IMR-90 (cell line): ENCODE measurements around the gene SERPINE2. TPM values are rescaled to one million over a fixed set of nuclear protein-coding genes. Genes with fewer than 3 reads are reported as not detected.

Source experiments
- ATAC-seq: fragments of 200-7000 bp; cut with Tn5 transposase; 2 replicates; pipeline ENCODE4 v1.9.1; 2020; ENCODE audit warnings: low read depth, mild to moderate bottlenecking, moderate library complexity
- BruUV-seq: library from RNA; stranded (reverse); fragments of 400-500 nt; replicated peaks from 2 replicates; lab custom pipeline; 2021; lab: Mats Ljungman, UMichigan
- CTCF ChIA-PET: fragments of 300-600 bp; formaldehyde crosslinking; extraction: SDS; loops from one replicate; lab custom pipeline; 2021; ENCODE audit warnings: antibody characterized with exemption; lab: Yijun Ruan, JAX
- POLR2A ChIA-PET: fragments of 300-600 bp; sonication (Branson Sonifier 250); formaldehyde crosslinking; loops from one replicate; lab custom pipeline; 2022; ENCODE audit warnings: antibody characterized with exemption; ENCODE audit not compliant: unreplicated experiment; lab: Charles Lee
- DNase-seq: peaks from one replicate; pipeline ENCODE4 v3.0.0; 2013
- H2AFZ ChIP-seq: replicated peaks from 2 replicates; pipeline ENCODE3; 2013; ENCODE audit warnings: low read length, mild to moderate bottlenecking; ENCODE audit not compliant: poor library complexity
- H2AK5ac ChIP-seq: 2 replicates; pipeline ENCODE4 v1.6.1; 2013; ENCODE audit warnings: low read depth, low read length, inconsistent platforms
- H2AK9ac ChIP-seq: replicated peaks from 2 replicates; pipeline ENCODE3; 2013; ENCODE audit warnings: mild to moderate bottlenecking, low read depth, low read length, moderate library complexity; ENCODE audit not compliant: poor library complexity
- H2BK120ac ChIP-seq: 2 replicates; pipeline ENCODE4 v1.6.1; 2013; ENCODE audit warnings: low read depth, low read length, inconsistent platforms
- H2BK15ac ChIP-seq: 3 replicates; pipeline ENCODE4 v1.6.1; 2013; ENCODE audit warnings: low read depth, low read length, inconsistent platforms
- H2BK20ac ChIP-seq: 2 replicates; pipeline ENCODE4 v1.6.1; 2013; ENCODE audit warnings: low read depth, mild to moderate bottlenecking, inconsistent platforms, low read length, moderate library complexity
- H2BK5ac ChIP-seq: 2 replicates; pipeline ENCODE4 v1.6.1; 2013; ENCODE audit warnings: mild to moderate bottlenecking, low read depth, low read length, inconsistent platforms; ENCODE audit not compliant: poor library complexity, severe bottlenecking
- H3K14ac ChIP-seq: replicated peaks from 2 replicates; pipeline ENCODE4 v1.6.1; 2013; ENCODE audit warnings: low read depth, low read length, inconsistent platforms
- H3K18ac ChIP-seq: 2 replicates; pipeline ENCODE4 v1.6.1; 2013; ENCODE audit warnings: low read depth, low read length, control low read depth
- H3K23ac ChIP-seq: 2 replicates; pipeline ENCODE4 v1.6.1; 2013; ENCODE audit warnings: low read depth, low read length, inconsistent platforms
- H3K27ac ChIP-seq: 2 replicates; pipeline ENCODE4 v1.5.1; 2013; ENCODE audit warnings: mild to moderate bottlenecking, control low read depth, low read length; ENCODE audit not compliant: insufficient read depth
- H3K27me3 ChIP-seq: 2 replicates; pipeline ENCODE4 v1.6.1; 2013; ENCODE audit warnings: low read length; ENCODE audit not compliant: control insufficient read depth, insufficient read depth
- H3K36me3 ChIP-seq: 2 replicates; pipeline ENCODE4 v1.6.1; 2013; ENCODE audit warnings: low read length, mixed read lengths; ENCODE audit not compliant: control insufficient read depth, insufficient read depth
- H3K4ac ChIP-seq: 2 replicates; pipeline ENCODE4 v1.6.1; 2013; ENCODE audit warnings: low read depth, low read length, inconsistent platforms
- H3K4me1 ChIP-seq: 2 replicates; pipeline ENCODE4 v1.6.1; 2013; ENCODE audit warnings: low read length, mixed read lengths; ENCODE audit not compliant: control insufficient read depth, insufficient read depth
- H3K4me2 ChIP-seq: 2 replicates; pipeline ENCODE4 v1.6.1; 2013; ENCODE audit warnings: low read depth, mild to moderate bottlenecking, control low read depth, low read length, moderate library complexity
- H3K4me3 ChIP-seq: 2 replicates; pipeline ENCODE4 v1.5.1; 2013; ENCODE audit warnings: low read depth, mild to moderate bottlenecking, control low read depth, low read length, moderate library complexity; ENCODE audit not compliant: insufficient read depth
- H3K56ac ChIP-seq: 2 replicates; pipeline ENCODE4 v1.6.1; 2013; ENCODE audit warnings: low read length, inconsistent platforms; ENCODE audit not compliant: insufficient read depth; ENCODE audit errors: extremely low read depth
- H3K79me1 ChIP-seq, 2 experiments: 2 replicates each; pipeline ENCODE4 v1.6.1; 2013; ENCODE audit warnings: low read length in 2 of 2, inconsistent platforms in 1 of 2, low read depth in 1 of 2
- H3K9ac ChIP-seq: 2 replicates; pipeline ENCODE4 v1.6.1; 2013; ENCODE audit warnings: low read depth, low read length, control low read depth
- H3K9me1 ChIP-seq: 2 replicates; pipeline ENCODE4 v1.6.1; 2013; ENCODE audit warnings: low read length, inconsistent platforms; ENCODE audit not compliant: insufficient read depth
- H3K9me3 ChIP-seq: 2 replicates; pipeline ENCODE4 v1.6.1; 2013; ENCODE audit warnings: low read length; ENCODE audit not compliant: control insufficient read depth, insufficient read depth
- H4K20me1 ChIP-seq: 2 replicates; pipeline ENCODE4 v1.6.1; 2013; ENCODE audit warnings: low read length, inconsistent platforms; ENCODE audit not compliant: insufficient read depth
- H4K5ac ChIP-seq: 2 replicates; pipeline ENCODE4 v1.6.1; 2013; ENCODE audit warnings: mild to moderate bottlenecking, low read depth, low read length, control low read depth
- H4K8ac ChIP-seq, 2 experiments: 2 replicates each; pipeline ENCODE4 v1.6.1; 2013; ENCODE audit warnings: low read depth in 2 of 2, low read length in 2 of 2, control low read depth in 1 of 2, inconsistent platforms in 1 of 2
- H4K91ac ChIP-seq: 2 replicates; pipeline ENCODE4 v1.6.1; 2013; ENCODE audit warnings: low read depth, low read length, inconsistent platforms; ENCODE audit not compliant: insufficient read depth
- BHLHE40 ChIP-seq: fragments of 150-350 bp; IDR thresholded peaks from 2 replicates; pipeline ENCODE4 v1.6.1; 2016; ENCODE audit warnings: mild to moderate bottlenecking, low read depth, low read length
- CEBPB ChIP-seq: IDR thresholded peaks from 2 replicates; pipeline ENCODE4 v1.6.1; 2012; ENCODE audit warnings: low read depth, low read length, improper control_type of control experiment
- CTCF ChIP-seq: conservative IDR thresholded peaks from 2 replicates; pipeline ENCODE4 v1.5.1; 2012; ENCODE audit warnings: mild to moderate bottlenecking, low read depth, low read length, improper control_type of control experiment
- ELK1 ChIP-seq: fragments of 150-350 bp; IDR thresholded peaks from 2 replicates; pipeline ENCODE4 v1.6.1; 2016; ENCODE audit warnings: low read depth, mild to moderate bottlenecking, low read length, moderate library complexity, borderline replicate concordance
- FOS ChIP-seq: fragments of 150-350 bp; IDR thresholded peaks from 2 replicates; pipeline ENCODE4 v1.6.1; 2016; ENCODE audit warnings: low read depth, low read length
- MAFK ChIP-seq: IDR thresholded peaks from 2 replicates; pipeline ENCODE4 v1.6.1; 2012; ENCODE audit warnings: low read depth, low read length, improper control_type of control experiment
- MAZ ChIP-seq: IDR thresholded peaks from 2 replicates; pipeline ENCODE4 v1.6.1; 2012; ENCODE audit warnings: low read depth, mild to moderate bottlenecking, low read length, improper control_type of control experiment, moderate library complexity, borderline replicate concordance
- NFE2L2 ChIP-seq: fragments of 150-350 bp; IDR thresholded peaks from 2 replicates; pipeline ENCODE4 v1.6.1; 2016; ENCODE audit warnings: low read depth, mild to moderate bottlenecking, low read length
- POLR2A ChIP-seq: IDR thresholded peaks from 2 replicates; pipeline ENCODE4 v1.6.1; 2012; ENCODE audit warnings: mild to moderate bottlenecking, low read depth, low read length
- RAD21 ChIP-seq: IDR thresholded peaks from 2 replicates; pipeline ENCODE4 v1.6.1; 2012; ENCODE audit warnings: low read length, improper control_type of control experiment
- RCOR1 ChIP-seq: IDR thresholded peaks from 2 replicates; pipeline ENCODE4 v1.6.1; 2012; ENCODE audit warnings: mild to moderate bottlenecking, low read length, improper control_type of control experiment; ENCODE audit not compliant: insufficient replicate concordance
- SMC3 ChIP-seq: fragments of 150-350 bp; IDR thresholded peaks from 2 replicates; pipeline ENCODE4 v1.6.1; 2016; ENCODE audit warnings: low read depth, mild to moderate bottlenecking, antibody characterized with exemption, low read length, moderate library complexity
- USF2 ChIP-seq: fragments of 150-350 bp; IDR thresholded peaks from 2 replicates; pipeline ENCODE4 v1.6.1; 2017; ENCODE audit warnings: mild to moderate bottlenecking, antibody characterized with exemption, low read length, low read depth
- WGBS, 2 experiments: methylation state at CpG; one replicate each; pipeline versions ENCODE4 v1.1.5 to v1.1.7; 2013; ENCODE audit warnings: missing lambda C conversion rate in 2 of 2; ENCODE audit not compliant: insufficient read length in 1 of 2; ENCODE audit errors: extremely low coverage in 2 of 2; 5-methylcytosine and 5-hydroxymethylcytosine counted together
- dilution Hi-C: fragments of 300-500 bp; cut with HindIII; formaldehyde crosslinking; loops from one replicate; pipeline ENCODE4 v1.14.3; 2018; ENCODE audit warnings: low sequenced_read_pairs; ENCODE audit not compliant: unreplicated experiment
- in situ Hi-C: fragments of 300-500 bp; cut with MboI; formaldehyde crosslinking; loops from 3 replicates; pipeline ENCODE4 v1.14.3; 2019; ENCODE audit warnings: low sequenced_read_pairs, inconsistent platforms, mixed read lengths
- intact Hi-C: fragments of 100-400 bp; cut with micrococcal nuclease; formaldehyde crosslinking; loops from 2 replicates; pipeline ENCODE4 v1.10.0; 2022
- polyA plus RNA-seq, 3 experiments: library from polyadenylated mRNA; depleted of rRNA; stranded (reverse); fragments of >200 nt; gene quantifications; 2 replicates each; pipeline ENCODE4 v1.2.3, GENCODE V29; 2012; ENCODE audit warnings: low replicate concordance in 1 of 3
- total RNA-seq: library from RNA; depleted of rRNA; stranded (reverse); fragments of >200 nt; gene quantifications from 2 replicates; pipeline ENCODE4 v1.2.3, GENCODE V29; 2012

Gene SERPINE2
- total and polyA plus RNA-seq, 2 of the 4 experiments (the other 2 are of a cell fraction): 24.0 to 62.7 TPM

GRCh38 chr2:223950448-223951347, 88.4 kb downstream of the SERPINE2 start:
- no peak for TF ChIP-seq FOS
- TF ChIP-seq RAD21: no peak
- TF ChIP-seq NFE2L2: no peak
- TF ChIP-seq MAZ: no peak
- no peak for TF ChIP-seq BHLHE40
- TF ChIP-seq ELK1: no peak
- TF ChIP-seq MAFK: no peak
- no peak for TF ChIP-seq SMC3
- TF ChIP-seq USF2: no peak
- TF ChIP-seq CEBPB: no peak
- TF ChIP-seq RCOR1: no peak
- TF ChIP-seq POLR2A: no peak
- no peak for TF ChIP-seq CTCF
- no peak overlapping the region for H3K4ac ChIP-seq
- H3K18ac ChIP-seq: no peak overlapping the region
- dilution Hi-C loops: no loop called here
- WGBS, 2 experiments: 100% methylated on average over 1 of the region's 3 CpGs; no CpG with 5 or more reads in 1 of the 2 experiments
- H3K4me2 ChIP-seq: no peak overlapping the region
- intact Hi-C loops: no loop called here
- ATAC-seq: no peak
- H3K9ac ChIP-seq: no peak overlapping the region
- H2AK5ac ChIP-seq: no peak overlapping the region
- H2AFZ ChIP-seq: no peak overlapping the region
- H3K79me1 ChIP-seq: no peaks in the 10 kb centered on the region
- H3K56ac ChIP-seq: no peak overlapping the region
- no peak overlapping the region for H2AK9ac ChIP-seq
- no peaks in the 10 kb centered on the region for H3K27me3 ChIP-seq
- H4K8ac ChIP-seq: no peak overlapping the region
- no peak overlapping the region for H4K91ac ChIP-seq
- H2BK15ac ChIP-seq: no peak overlapping the region
- no peak overlapping the region for H3K14ac ChIP-seq
- no peak overlapping the region for H3K23ac ChIP-seq
- H2BK5ac ChIP-seq: no peak overlapping the region
- BruUV-seq: no TSS peak
- no peak overlapping the region for H4K5ac ChIP-seq
- DNase-seq: no peak
- no peak overlapping the region for H3K4me3 ChIP-seq
- in situ Hi-C loops: no loop called here
- H3K36me3 ChIP-seq: no peaks in the 10 kb centered on the region
- H2BK20ac ChIP-seq: no peak overlapping the region
- no peak overlapping the region for H3K27ac ChIP-seq
- H3K9me3 ChIP-seq: no peaks in the 10 kb centered on the region
- H4K20me1 ChIP-seq: no peaks in the 10 kb centered on the region
- H2BK120ac ChIP-seq: no peak overlapping the region
- ChIA-PET CTCF (no interaction called here), POLR2A (no interaction called here)
- H3K4me1 ChIP-seq: no peaks in the 10 kb centered on the region
- H3K9me1 ChIP-seq: no peaks in the 10 kb centered on the region
